K562 (cell line): ENCODE results near the gene AGO3. TPM values are rescaled to one million over a fixed set of nuclear protein-coding genes. Genes with fewer than 3 reads are reported as not detected.

Experiments
- ARID1B ChIP-seq: fragments of 450-650 bp; IDR thresholded peaks from 2 replicates; pipeline ENCODE4 v1.6.1; 2016; ENCODE audit warnings: antibody characterized with exemption, mild to moderate bottlenecking, inconsistent platforms
- CREB3L1 ChIP-seq: fragments of 450-650 bp; IDR thresholded peaks from 2 replicates; pipeline ENCODE4 v1.6.1; 2014; ENCODE audit warnings: low read depth, mild to moderate bottlenecking, moderate library complexity, borderline replicate concordance
- ESRRA ChIP-seq: fragments of 450-650 bp; IDR thresholded peaks from 2 replicates; pipeline ENCODE4 v1.6.1; 2014; ENCODE audit warnings: low read depth, mild to moderate bottlenecking, moderate library complexity, borderline replicate concordance
- HLTF ChIP-seq: fragments of 450-650 bp; IDR thresholded peaks from 2 replicates; pipeline ENCODE4 v1.6.1; 2016
- KAT2B ChIP-seq: IDR thresholded peaks from one replicate; pipeline ENCODE4 v1.6.1; 2012; ENCODE audit warnings: low read depth, mild to moderate bottlenecking, control low read depth, inconsistent platforms, low read length, moderate library complexity
- MAFG ChIP-seq: fragments of 450-650 bp; conservative IDR thresholded peaks from 2 replicates; pipeline ENCODE4 v1.6.1; 2016; ENCODE audit warnings: missing genetic modification characterization, missing compliant biosample characterization
- MAFK ChIP-seq: IDR thresholded peaks from 2 replicates; pipeline ENCODE4 v1.6.1; 2011; ENCODE audit warnings: low read length, improper control_type of control experiment
- MAX ChIP-seq: sonication (generic); formaldehyde crosslinking; IDR thresholded peaks from 2 replicates; pipeline ENCODE4 v1.9.0; 2022; ENCODE audit warnings: mild to moderate bottlenecking, missing genetic modification reagents
- MCM5 ChIP-seq: fragments of 450-650 bp; IDR thresholded peaks from 2 replicates; pipeline ENCODE4 v1.6.1; 2016; ENCODE audit warnings: low read depth
- MYNN ChIP-seq, 2 experiments: sonication (generic); formaldehyde crosslinking in 1 of 2; IDR thresholded peaks; 2 replicates each; pipeline versions ENCODE4 v1.5.0 to v1.6.1; 2016 to 2020; ENCODE audit warnings: antibody characterized with exemption in 1 of 2, missing genetic modification reagents in 1 of 2
- NCOA6 ChIP-seq: fragments of 450-650 bp; IDR thresholded peaks from 2 replicates; pipeline ENCODE4 v1.6.1; 2017; ENCODE audit warnings: mild to moderate bottlenecking
- NFIC ChIP-seq: fragments of 450-650 bp; IDR thresholded peaks from 2 replicates; pipeline ENCODE4 v1.6.1; 2017; ENCODE audit warnings: mild to moderate bottlenecking, inconsistent platforms
- RBM39 ChIP-seq: fragments of 200-400 bp; formaldehyde crosslinking; optimal IDR thresholded peaks from 2 replicates; pipeline ENCODE3; 2018; ENCODE audit warnings: low read depth, low read length
- SIRT6 ChIP-seq: IDR thresholded peaks from one replicate; pipeline ENCODE4 v1.6.1; 2012; ENCODE audit warnings: low read depth, mild to moderate bottlenecking, control low read depth, inconsistent platforms, low read length, moderate library complexity
- SUPT5H ChIP-seq: fragments of 450-650 bp; IDR thresholded peaks from 2 replicates; pipeline ENCODE4 v1.6.1; 2016
- TFAP4 ChIP-seq: sonication (generic); formaldehyde crosslinking; IDR thresholded peaks from 2 replicates; pipeline ENCODE4 v1.8.0; 2022; ENCODE audit warnings: missing genetic modification reagents, mild to moderate bottlenecking, moderate library complexity, borderline replicate concordance
- THRAP3 ChIP-seq: fragments of 450-650 bp; IDR thresholded peaks from 2 replicates; pipeline ENCODE4 v1.6.1; 2016; ENCODE audit warnings: mild to moderate bottlenecking, inconsistent platforms, borderline replicate concordance
- THRB ChIP-seq: fragments of 450-650 bp; formaldehyde crosslinking; conservative IDR thresholded peaks from 2 replicates; pipeline ENCODE4 v1.4.0; 2022; ENCODE audit warnings: mild to moderate bottlenecking, missing genetic modification characterization
- XRCC4 ChIP-seq: IDR thresholded peaks from one replicate; pipeline ENCODE4 v1.6.1; 2011; ENCODE audit not compliant: insufficient read depth, insufficient read length; ENCODE audit errors: extremely low read depth
- ZEB2 ChIP-seq: fragments of 450-650 bp; IDR thresholded peaks from 2 replicates; pipeline ENCODE4 v1.6.1; 2016
- ZNF507 ChIP-seq: conservative IDR thresholded peaks from 2 replicates; pipeline ENCODE4 v1.6.1; 2017; ENCODE audit warnings: missing genetic modification characterization, missing compliant biosample characterization
- ZNF639 ChIP-seq, 2 experiments: fragments of 200-800 bp in 1 of 2; sonication (Bioruptor generic) in 1 of 2; sonication (generic) in 1 of 2; formaldehyde crosslinking in 1 of 2; IDR thresholded peaks in 1 of 2; conservative IDR thresholded peaks in 1 of 2; 2 replicates each; pipeline versions ENCODE4 v1.5.0 to v1.6.1; 2016 to 2020; ENCODE audit warnings: missing compliant biosample characterization in 1 of 2, missing genetic modification characterization in 1 of 2, missing genetic modification reagents in 1 of 2
- polyA plus RNA-seq, 8 experiments: library from polyadenylated mRNA; depleted of rRNA in 4 of 8; stranded (reverse) in 5 of 8; unstranded in 3 of 8; fragments of >200 nt; fragmentation: Nextera tagmentation in 2 of 8; fragmentation: Illumina TruSeq in 1 of 8; extraction: Ambion mirVana in 2 of 8; extraction: Trizol in 1 of 8; gene quantifications; 2 replicates each; pipeline versions ENCODE4 v1.2.1 to v1.2.3, GENCODE V29; 2011 to 2014; ENCODE audit warnings: inconsistent platforms in 1 of 8, missing spikeins in 1 of 8
- total RNA-seq, 7 experiments: library from RNA; depleted of rRNA in 6 of 7; stranded (reverse); fragments of >200 nt in 6 of 7; fragmentation: Illumina TruSeq in 2 of 7; extraction: Trizol in 2 of 7; gene quantifications; 2 replicates each; pipeline versions ENCODE4 v1.2.1 to v1.2.3, GENCODE V29; 2011 to 2021; ENCODE audit warnings: low replicate concordance in 1 of 7

Gene AGO3
- total and polyA plus RNA-seq, 9 of the 15 experiments (the other 6 are each of a cell fraction or from before 2014, with no cell fraction given): 4.5 to 41.5 (median 22.7) TPM

GRCh38 chr1:35930593-35931445 is at the start of gene AGO3 (continued):
- TF ChIP-seq NFIC (no peak), ARID1B (no peak), HLTF (peak; percentile 32; the same call in 1 of the 2 replicates), THRAP3 (no peak), MYNN (IDR thresholded peaks at IDR 0.05) (peak; percentile 26; the same call in 1 of the 2 replicates), MYNN (CRISPR knock-in tag; IDR thresholded peaks at IDR 0.05) (no peak), CREB3L1 (peak; percentile 78; the same call in 1 of the 2 replicates), XRCC4 (no peak), TFAP4 (peak; percentile 60), MCM5 (no peak), NCOA6 (peak; percentile 22; the same call in 1 of the 2 replicates), ZNF639 (CRISPR knock-in tag; conservative IDR thresholded peaks at IDR 0.05 in 1 of 2, IDR thresholded peaks at IDR 0.05 in 1 of 2) (peak in 1 of 2 experiments; percentile 98; a peak in 2 of 4 replicates), ZEB2 (no peak; the same call in 1 of the 2 replicates), SIRT6 (no peak), SUPT5H (peak; percentile 80), KAT2B (no peak), MAFK (no peak), THRB (no peak), ZNF507 (tag) (no peak), RBM39 (no peak), MAFG (tag) (no peak), MAX (CRISPR knock-in tag) (peak; percentile 19), ESRRA (peak; percentile 82)
